ENCODE data around the gene PIK3C2G. TPM values are rescaled to one million over a fixed set of nuclear protein-coding genes. Genes with fewer than 3 reads are reported as not detected.

Gene PIK3C2G
- total and polyA plus RNA-seq, 10 of the 15 experiments (the other 5 are each of a cell fraction or from before 2014, with no cell fraction given), result not detected

GRCh38 chr12:18591473-18591872 is 330.2 kb downstream of the PIK3C2G start (continued):
- no peak for TF ChIP-seq EED (IDR thresholded peaks at IDR 0.05; ENCODE audit: low read depth)

DNA sequence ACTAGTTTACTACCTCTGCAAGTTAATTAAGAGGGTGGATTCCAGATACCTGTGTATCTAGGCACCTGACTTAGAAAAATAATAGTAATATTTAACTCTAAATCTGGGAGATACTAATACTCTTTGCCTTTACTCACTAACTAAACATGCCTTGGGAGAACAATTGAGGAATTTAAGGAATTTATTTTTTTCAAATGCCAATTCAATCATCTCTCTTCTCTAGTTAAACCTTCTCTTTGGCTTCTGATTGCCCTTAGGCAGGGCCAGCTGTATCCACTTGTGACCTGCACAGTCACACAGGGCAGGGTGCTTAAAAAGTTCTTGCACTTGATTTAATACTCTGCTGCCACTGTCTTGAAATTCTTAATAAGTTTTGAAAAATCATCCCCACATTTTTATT is 334.1 kb downstream of the PIK3C2G start:
- ChIA-PET CTCF (no interaction called here), POLR2A (no interaction called here), SMC1A (ENCODE audit: uncharacterized antibody, unreplicated experiment) (no interaction called here), RAD21 (ENCODE audit: unreplicated experiment) (no interaction called here)
- no peaks in the 10 kb centered on the region for H4K20me1 ChIP-seq (ENCODE audit: control insufficient read depth, insufficient read depth)
- H3K9ac ChIP-seq (ENCODE audit: control insufficient read depth, insufficient read depth, low read length), result no peak overlapping the region
- no peak for DNase-seq (ENCODE audit: low read depth, low spot score)
- H3K27ac ChIP-seq (ENCODE audit: control insufficient read depth, insufficient read depth), result no peak overlapping the region
- H3K9me3 ChIP-seq (replicated peaks; ENCODE audit: control insufficient read depth, insufficient read depth, low read length), result no peaks in the 10 kb centered on the region
- TF ChIP-seq ZBED1 (IDR thresholded peaks at IDR 0.05; ENCODE audit: borderline replicate concordance) (no peak), NFYB (IDR thresholded peaks at IDR 0.05; ENCODE audit: insufficient read depth, low read depth, low read length) (no peak), SUZ12 (IDR thresholded peaks at IDR 0.05; ENCODE audit: unreplicated experiment) (no peak), ASH2L (IDR thresholded peaks at IDR 0.05; ENCODE audit: borderline replicate concordance, low read depth) (no peak), SPI1 (IDR thresholded peaks at IDR 0.05; ENCODE audit: borderline replicate concordance, insufficient read depth, low read depth, low read length) (no peak)
- no peak overlapping the region for H2AFZ ChIP-seq (ENCODE audit: control insufficient read depth, low read depth, low read length)
- H3K79me2 ChIP-seq (ENCODE audit: control insufficient read depth, insufficient read depth, low read length), result no peaks in the 10 kb centered on the region
- FAIRE-seq, result no peak
- no peak for ATAC-seq
- H3K4me2 ChIP-seq (ENCODE audit: control insufficient read depth, insufficient read depth), result no peak overlapping the region
- no peak overlapping the region for H3K4me3 ChIP-seq
- BruUV-seq (replicated peaks), result no TSS peak
- no peaks in the 10 kb centered on the region for H3K4me1 ChIP-seq (ENCODE audit: control insufficient read depth, insufficient read depth, low read length)
- H3K27me3 ChIP-seq (replicated peaks in 1 of 2; ENCODE audit: control insufficient read depth in 2 of 2, insufficient read depth in 2 of 2, low read length in 1 of 2), result no peaks in the 10 kb centered on the region
- no peaks in the 10 kb centered on the region for H3K36me3 ChIP-seq (ENCODE audit: control insufficient read depth in 2 of 2, insufficient read depth in 2 of 2, low read length in 1 of 2)
- in situ Hi-C loops (cut with MboI) (no loop called here), intact Hi-C loops (cut with micrococcal nuclease; ENCODE audit: unreplicated experiment) (no loop called here)

- Histone ChIP-seq H3K4me3 (no peak overlapping the region), H3K36me3 (ENCODE audit: control insufficient read depth in 2 of 2, insufficient read depth in 2 of 2, low read length in 1 of 2) (no peaks in the 10 kb centered on the region), H3K4me2 (ENCODE audit: control insufficient read depth, insufficient read depth) (no peak overlapping the region), H3K79me2 (ENCODE audit: control insufficient read depth, insufficient read depth, low read length) (no peaks in the 10 kb centered on the region), H3K9ac (ENCODE audit: control insufficient read depth, insufficient read depth, low read length) (no peak overlapping the region), H3K9me3 (replicated peaks; ENCODE audit: control insufficient read depth, insufficient read depth, low read length) (no peaks in the 10 kb centered on the region), H4K20me1 (ENCODE audit: control insufficient read depth, insufficient read depth) (no peaks in the 10 kb centered on the region), H3K4me1 (ENCODE audit: control insufficient read depth, insufficient read depth, low read length) (no peaks in the 10 kb centered on the region), H3K27ac (ENCODE audit: control insufficient read depth, insufficient read depth) (no peak overlapping the region), H2AFZ (ENCODE audit: control insufficient read depth, low read depth, low read length) (no peak overlapping the region), H3K27me3 (replicated peaks in 1 of 2; ENCODE audit: control insufficient read depth in 2 of 2, insufficient read depth in 2 of 2, low read length in 1 of 2) (no peaks in the 10 kb centered on the region)
- DNase-seq (ENCODE audit: low read depth, low spot score) (no peak), FAIRE-seq (no peak), ATAC-seq (no peak)
- BruUV-seq (replicated peaks), result no TSS peak
- no peak for TF ChIP-seq ASH2L (IDR thresholded peaks at IDR 0.05; ENCODE audit: borderline replicate concordance, low read depth)
- no peak for TF ChIP-seq NBN (IDR thresholded peaks at IDR 0.05)
- TF ChIP-seq ETV6 (conservative IDR thresholded peaks at IDR 0.05 in 1 of 2, IDR thresholded peaks at IDR 0.05 in 1 of 2; ENCODE audit: borderline replicate concordance in 1 of 2, low read depth in 1 of 2), result no peak
- TF ChIP-seq, protein P1, sequence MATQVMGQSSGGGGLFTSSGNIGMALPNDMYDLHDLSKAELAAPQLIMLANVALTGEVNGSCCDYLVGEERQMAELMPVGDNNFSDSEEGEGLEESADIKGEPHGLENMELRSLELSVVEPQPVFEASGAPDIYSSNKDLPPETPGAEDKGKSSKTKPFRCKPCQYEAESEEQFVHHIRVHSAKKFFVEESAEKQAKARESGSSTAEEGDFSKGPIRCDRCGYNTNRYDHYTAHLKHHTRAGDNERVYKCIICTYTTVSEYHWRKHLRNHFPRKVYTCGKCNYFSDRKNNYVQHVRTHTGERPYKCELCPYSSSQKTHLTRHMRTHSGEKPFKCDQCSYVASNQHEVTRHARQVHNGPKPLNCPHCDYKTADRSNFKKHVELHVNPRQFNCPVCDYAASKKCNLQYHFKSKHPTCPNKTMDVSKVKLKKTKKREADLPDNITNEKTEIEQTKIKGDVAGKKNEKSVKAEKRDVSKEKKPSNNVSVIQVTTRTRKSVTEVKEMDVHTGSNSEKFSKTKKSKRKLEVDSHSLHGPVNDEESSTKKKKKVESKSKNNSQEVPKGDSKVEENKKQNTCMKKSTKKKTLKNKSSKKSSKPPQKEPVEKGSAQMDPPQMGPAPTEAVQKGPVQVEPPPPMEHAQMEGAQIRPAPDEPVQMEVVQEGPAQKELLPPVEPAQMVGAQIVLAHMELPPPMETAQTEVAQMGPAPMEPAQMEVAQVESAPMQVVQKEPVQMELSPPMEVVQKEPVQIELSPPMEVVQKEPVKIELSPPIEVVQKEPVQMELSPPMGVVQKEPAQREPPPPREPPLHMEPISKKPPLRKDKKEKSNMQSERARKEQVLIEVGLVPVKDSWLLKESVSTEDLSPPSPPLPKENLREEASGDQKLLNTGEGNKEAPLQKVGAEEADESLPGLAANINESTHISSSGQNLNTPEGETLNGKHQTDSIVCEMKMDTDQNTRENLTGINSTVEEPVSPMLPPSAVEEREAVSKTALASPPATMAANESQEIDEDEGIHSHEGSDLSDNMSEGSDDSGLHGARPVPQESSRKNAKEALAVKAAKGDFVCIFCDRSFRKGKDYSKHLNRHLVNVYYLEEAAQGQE (IDR thresholded peaks at IDR 0.05; ENCODE audit: low read depth, low read length), result no peak
- no peak for TF ChIP-seq YY1 (IDR thresholded peaks at IDR 0.05; ENCODE audit: low read depth, low read length)
- no peak for TF ChIP-seq BMI1 (IDR thresholded peaks at IDR 0.05; ENCODE audit: borderline replicate concordance)
- TF ChIP-seq KLF5 (IDR thresholded peaks at IDR 0.05; ENCODE audit: partially characterized antibody), result no peak
- TF ChIP-seq SRF (IDR thresholded peaks at IDR 0.05; ENCODE audit: low read depth in 2 of 2, low read length in 2 of 2), result no peak
- 30% methylated on average over 7 of the region's 7 CpGs for WGBS (ENCODE audit: insufficient coverage, insufficient replicate concordance, low lambda C conversion rate, missing lambda C conversion rate)
- ChIA-PET POLR2A (no interaction called here), SMC1A (ENCODE audit: uncharacterized antibody, unreplicated experiment) (no interaction called here), CTCF (no interaction called here), RAD21 (ENCODE audit: unreplicated experiment) (no interaction called here)
- in situ Hi-C loops (cut with MboI), result no loop called here
- intact Hi-C loops (cut with micrococcal nuclease; ENCODE audit: unreplicated experiment), result no loop called here
Observed at GRCh38 chr12:18601962-18602361, 340.6 kb downstream of the PIK3C2G start.

All from GM12878 (cell line).